Vagina (tissue), 2 donors: ENCODE results near the gene GALNT2. TPM values are rescaled to one million over a fixed set of nuclear protein-coding genes. Genes with fewer than 3 reads are reported as not detected.

Experiments
- DNase-seq, 2 donors: peaks; one replicate each; pipeline ENCODE4 v3.0.0-alpha.2; 2017; ENCODE audit errors: extremely low spot score in 2 of 2
- H3K27ac ChIP-seq: fragments of 200-600 bp; sonication (generic); one replicate; pipeline ENCODE4 v1.5.1; 2019
- H3K27me3 ChIP-seq: fragments of 200-600 bp; sonication (generic); one replicate; pipeline ENCODE4 v1.5.1; 2019
- H3K36me3 ChIP-seq, 2 donors: fragments of 200-600 bp; sonication (generic); one replicate each; pipeline ENCODE4 v1.5.1; 2017 to 2019
- H3K4me1 ChIP-seq: fragments of 200-600 bp; sonication (generic); one replicate; pipeline ENCODE4 v1.5.1; 2019
- H3K4me3 ChIP-seq, 2 donors: fragments of 200-600 bp; sonication (generic); 1 replicate in 1 of 2; 2 replicates in 1 of 2; pipeline ENCODE4 v1.5.1; 2016 to 2019
- H3K9me3 ChIP-seq: fragments of 200-600 bp; sonication (generic); one replicate; pipeline ENCODE4 v1.5.1; 2019
- CTCF ChIP-seq, 3 experiments: fragments of 450-650 bp in 2 of 3; fragments of 200-600 bp in 1 of 3; sonication (generic) in 1 of 3; IDR thresholded peaks; one replicate each; pipeline ENCODE4 v1.5.1; 2017 to 2019; ENCODE audit warnings: antibody characterized with exemption in 3 of 3, mild to moderate bottlenecking in 2 of 3, moderate library complexity in 2 of 3
- POLR2A ChIP-seq, 2 donors: fragments of 450-650 bp; IDR thresholded peaks; one replicate each; pipeline ENCODE4 v1.6.1; 2017; ENCODE audit warnings: antibody characterized with exemption in 2 of 2, mild to moderate bottlenecking in 2 of 2, moderate library complexity in 2 of 2
- POLR2AphosphoS5 ChIP-seq, 2 donors: sonication (generic); formaldehyde crosslinking; IDR thresholded peaks; one replicate each; pipeline ENCODE4 v1.9.0; 2017; ENCODE audit warnings: antibody characterized with exemption in 2 of 2, mild to moderate bottlenecking in 2 of 2, low read depth in 1 of 2; ENCODE audit not compliant: insufficient read depth in 1 of 2
- intact Hi-C: fragments of 100-400 bp; cut with DNase I; formaldehyde crosslinking; loops from one replicate; pipeline ENCODE4 v1.15.1; 2023
- total RNA-seq: library from RNA; depleted of rRNA; stranded (reverse); fragments of >200 nt; gene quantifications from one replicate; pipeline ENCODE4 v1.2.3, GENCODE V29; 2016

Gene GALNT2
- total RNA-seq, 1 donor from 2014 or later: 51.6 TPM

- no peaks in the 10 kb centered on the region for H3K9me3 ChIP-seq
- H3K4me3 ChIP-seq: no peak overlapping the region
- DNase-seq: no peak
- H3K36me3 ChIP-seq: no peaks in the 10 kb centered on the region
- no peaks in the 10 kb centered on the region for H3K27me3 ChIP-seq
- TF ChIP-seq POLR2AphosphoS5 (IDR thresholded peaks at IDR 0.05; ENCODE audit: insufficient read depth in 1 of 2, low read depth in 1 of 2) (no peak), POLR2A (IDR thresholded peaks at IDR 0.05) (no peak), CTCF (IDR thresholded peaks at IDR 0.05) (no peak)
- peaks cover 5% of the 10 kb centered on the region for H3K4me1 ChIP-seq
- H3K27ac ChIP-seq: peak overlapping the region; percentile 28
- intact Hi-C loops: no loop called here
Observed at GRCh38 chr1:230224101-230224960, 157.3 kb downstream of the GALNT2 start.

GRCh38 chr1:230226007-230226800 lies 159.2 kb downstream of the GALNT2 start:
- Histone ChIP-seq H3K27ac (no peak overlapping the region), H3K4me3 (no peak overlapping the region), H3K36me3 (no peaks in the 10 kb centered on the region), H3K4me1 (no peaks in the 10 kb centered on the region), H3K9me3 (no peaks in the 10 kb centered on the region), H3K27me3 (no peaks in the 10 kb centered on the region)
- no peak for DNase-seq
- intact Hi-C loops: no loop called here
- TF ChIP-seq POLR2AphosphoS5 (IDR thresholded peaks at IDR 0.05; ENCODE audit: insufficient read depth in 1 of 2, low read depth in 1 of 2): no peak
- no peak for TF ChIP-seq CTCF (IDR thresholded peaks at IDR 0.05)

GRCh38 chr1:230226814-230227213 lies 159.8 kb downstream of the GALNT2 start:
- Histone ChIP-seq H3K36me3 (no peaks in the 10 kb centered on the region), H3K27ac (no peak overlapping the region), H3K4me1 (no peaks in the 10 kb centered on the region), H3K4me3 (no peak overlapping the region), H3K27me3 (no peaks in the 10 kb centered on the region), H3K9me3 (no peaks in the 10 kb centered on the region)
- intact Hi-C loops: no loop called here
- DNase-seq: no peak
- TF ChIP-seq CTCF (IDR thresholded peaks at IDR 0.05) (no peak), POLR2A (IDR thresholded peaks at IDR 0.05) (no peak), POLR2AphosphoS5 (IDR thresholded peaks at IDR 0.05; ENCODE audit: insufficient read depth in 1 of 2, low read depth in 1 of 2) (no peak)

GRCh38 chr1:230228236-230228897 lies 161.3 kb downstream of the GALNT2 start:
- Histone ChIP-seq H3K27me3 (no peaks in the 10 kb centered on the region), H3K4me3 (no peak overlapping the region), H3K27ac (no peak overlapping the region), H3K4me1 (no peaks in the 10 kb centered on the region), H3K9me3 (no peaks in the 10 kb centered on the region), H3K36me3 (no peaks in the 10 kb centered on the region)
- intact Hi-C loops: no loop called here
- TF ChIP-seq POLR2A (IDR thresholded peaks at IDR 0.05) (no peak), POLR2AphosphoS5 (IDR thresholded peaks at IDR 0.05; ENCODE audit: insufficient read depth in 1 of 2, low read depth in 1 of 2) (no peak)
- no peak for DNase-seq

- H3K27ac ChIP-seq: no peak overlapping the region
- intact Hi-C loops: no loop called here
Observed at GRCh38 chr1:230230273-230230672, 163.2 kb downstream of the GALNT2 start.

More at GRCh38 chr1:230230273-230230672, 163.2 kb downstream of the GALNT2 start:
- Histone ChIP-seq H3K4me1 (no peaks in the 10 kb centered on the region), H3K4me3 (no peak overlapping the region), H3K9me3 (no peaks in the 10 kb centered on the region), H3K27me3 (no peaks in the 10 kb centered on the region), H3K36me3 (no peaks in the 10 kb centered on the region)
- DNase-seq: no peak
- no peak for TF ChIP-seq POLR2A (IDR thresholded peaks at IDR 0.05)
